Right renal cortex interstitium (tissue), 3 donors: ENCODE results near the gene C6orf58. TPM values are rescaled to one million over a fixed set of nuclear protein-coding genes. Genes with fewer than 3 reads are reported as not detected.

Experiments
- DNase-seq, 3 donors: peaks; one replicate each; pipeline ENCODE4 v3.0.0-alpha.2; 2013; ENCODE audit warnings: low read depth in 3 of 3, low spot score in 2 of 3
- polyA plus RNA-seq, 3 donors: library from polyadenylated mRNA; unstranded; fragments of 120-200 nt; gene quantifications; one replicate each; pipeline ENCODE4 v1.2.1, GENCODE V29; 2013; ENCODE audit not compliant: insufficient read length in 3 of 3

C6orf58 gene
- 1 to 10 TPM in 2 of 3 donors, under 1 TPM in 1; 0.82 to 2.1 (median 1.3) TPM for polyA plus RNA-seq

DNA sequence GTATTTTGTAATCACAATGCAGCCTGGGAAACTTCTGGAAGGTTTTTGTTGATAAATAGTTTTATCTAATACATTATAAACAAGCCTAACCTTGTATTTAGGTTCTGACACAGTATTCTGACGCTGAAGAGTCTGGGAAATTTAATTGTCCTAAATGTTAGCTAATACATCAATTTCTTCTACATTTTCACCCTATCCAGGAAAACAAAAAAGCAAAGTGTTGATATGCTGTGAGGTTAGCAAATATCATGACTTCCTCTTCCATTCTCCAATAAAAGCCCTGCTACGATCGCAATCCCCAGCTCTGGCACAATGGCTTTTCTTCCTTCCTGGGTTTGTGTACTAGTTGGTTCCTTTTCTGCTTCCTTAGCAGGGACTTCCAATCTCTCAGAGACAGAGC is at the start of gene C6orf58:
C6orf58 (plus strand) TSS at position 301 of the 400 bp plus-strand sequence; CDS start at position 313, 12 bp downstream.
- no peak for DNase-seq

GRCh38 chr6:127533011-127533410 is 44.0 kb upstream of the C6orf58 start:
- DNase-seq: no peak

DNA sequence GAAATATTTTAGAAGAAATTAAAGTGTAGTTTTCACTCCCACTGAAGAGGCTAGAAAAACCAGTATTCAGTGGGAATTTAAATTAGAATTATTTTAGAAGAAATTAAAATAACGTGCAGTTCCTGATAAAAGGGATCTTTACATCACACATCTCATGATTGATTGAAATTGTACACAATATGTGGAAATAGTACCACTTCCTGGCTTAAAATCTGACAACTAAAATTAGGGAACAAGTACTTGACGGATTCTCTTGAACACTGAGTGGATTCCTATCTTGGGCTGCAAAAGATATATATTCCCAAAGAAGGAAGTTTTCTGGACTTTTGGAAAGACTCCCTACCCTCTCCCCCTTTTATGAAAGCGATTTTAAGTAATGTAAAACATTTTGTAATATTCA is 43.2 kb upstream of the C6orf58 start:
- DNase-seq: no peak

- DNase-seq: no peak
Observed at GRCh38 chr6:127538750-127539264, 38.2 kb upstream of the C6orf58 start.

- DNase-seq: no peak
Observed at GRCh38 chr6:127539272-127539671, 37.7 kb upstream of the C6orf58 start.

DNA sequence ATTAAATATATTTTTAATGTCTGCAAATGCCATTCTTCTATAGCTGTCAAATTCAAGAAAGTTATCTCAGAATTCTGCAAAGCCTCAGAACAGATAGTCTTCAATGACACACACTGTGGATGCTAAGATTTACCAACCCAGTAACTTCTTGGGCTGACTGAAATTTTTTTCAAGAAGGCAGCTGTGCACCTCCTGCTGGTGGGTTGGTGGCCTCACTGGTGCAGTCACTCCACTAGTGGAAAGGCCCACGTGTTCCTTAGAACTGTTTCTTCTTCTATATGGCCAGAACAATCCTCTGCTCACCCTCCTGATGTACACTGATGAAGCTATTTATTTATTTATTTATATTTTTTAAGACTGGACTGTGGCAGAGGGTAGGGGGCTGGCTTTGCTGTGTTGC is 29.8 kb upstream of the C6orf58 start:
- DNase-seq: no peak

GRCh38 chr6:127547904-127548649 is 28.9 kb upstream of the C6orf58 start:
- DNase-seq: no peak

- DNase-seq: no peak
Observed at GRCh38 chr6:127550403-127550802, 26.6 kb upstream of the C6orf58 start.

GRCh38 chr6:127554435-127555006 is 22.5 kb upstream of the C6orf58 start:
- DNase-seq: no peak

- DNase-seq: no peak
Observed at GRCh38 chr6:127561660-127562059, 15.3 kb upstream of the C6orf58 start.

- peak; percentile 1 to 12 (median 9) for DNase-seq
Observed at GRCh38 chr6:127564761-127565160, 12.2 kb upstream of the C6orf58 start.

- DNase-seq: no peak
Observed at GRCh38 chr6:127566119-127566518, 10.9 kb upstream of the C6orf58 start.

- DNase-seq: no peak
Observed at GRCh38 chr6:127566651-127567050, 10.3 kb upstream of the C6orf58 start.

GRCh38 chr6:127567476-127567875 is 9.5 kb upstream of the C6orf58 start:
- no peak for DNase-seq

DNA sequence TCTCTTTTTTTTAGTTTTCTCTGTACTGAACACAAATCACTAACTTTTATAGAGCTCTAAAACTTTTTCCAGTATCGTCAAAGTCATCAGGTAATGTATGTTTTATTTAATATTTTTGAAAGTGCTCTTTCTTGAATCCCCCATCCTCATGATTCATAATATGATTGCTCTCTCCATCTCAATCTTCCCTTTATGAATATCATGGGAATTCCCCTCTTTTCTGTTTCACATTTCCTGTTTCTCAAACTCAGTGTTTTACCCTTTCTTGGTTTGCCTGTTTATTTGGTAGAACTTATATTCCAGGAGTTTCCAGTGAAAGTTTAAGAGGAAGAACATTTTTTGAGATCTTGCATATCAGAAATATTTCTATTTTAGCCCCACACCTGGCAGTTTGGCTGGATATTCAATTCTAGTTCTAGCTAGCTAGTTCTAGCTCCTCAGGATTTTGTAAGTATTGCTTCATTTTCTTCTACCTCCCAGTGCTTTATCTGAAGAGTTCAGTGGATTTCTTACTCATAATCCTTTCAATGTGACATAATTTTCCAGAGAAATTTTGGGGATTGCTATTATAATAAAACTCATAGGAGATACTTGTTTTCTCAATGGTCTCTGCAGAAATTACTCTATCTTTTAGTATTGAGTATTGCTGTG is 6.1 kb upstream of the C6orf58 start:
- no peak for DNase-seq

GRCh38 chr6:127578900-127579299 is 1.9 kb downstream of the C6orf58 start:
- no peak for DNase-seq

- DNase-seq: no peak
Observed at GRCh38 chr6:127581576-127581975, 4.6 kb downstream of the C6orf58 start.

GRCh38 chr6:127582777-127583462 is 5.9 kb downstream of the C6orf58 start:
- no peak for DNase-seq

- DNase-seq: no peak
Observed at GRCh38 chr6:127585123-127585522, 8.1 kb downstream of the C6orf58 start.

GRCh38 chr6:127586372-127586771 is 9.4 kb downstream of the C6orf58 start:
- DNase-seq: no peak

GRCh38 chr6:127587875-127588274 is 10.9 kb downstream of the C6orf58 start:
- DNase-seq: no peak
